ENCODE data around the gene KRT6B.

DNA sequence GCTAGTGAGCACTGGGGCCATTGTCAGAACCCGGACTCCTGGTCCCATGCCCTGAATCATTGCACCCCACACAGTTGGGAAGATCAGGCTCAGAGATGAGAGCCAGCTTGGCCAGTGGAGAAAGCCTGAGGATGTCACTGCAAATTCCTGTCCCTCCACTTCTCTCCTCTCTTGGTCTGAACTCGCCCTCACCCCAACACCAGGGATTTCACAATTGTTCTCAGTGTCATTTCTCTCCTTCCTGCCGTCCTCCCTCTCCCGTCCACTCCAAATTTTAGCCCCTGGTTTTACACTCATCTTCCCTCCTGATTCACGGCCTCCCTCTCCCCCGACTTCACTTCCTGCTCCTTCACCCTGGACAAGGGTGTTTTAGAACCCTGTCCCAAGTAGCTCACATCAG is 28.9 kb downstream of the KRT6B start:
- TF ChIP-seq, protein P1, sequence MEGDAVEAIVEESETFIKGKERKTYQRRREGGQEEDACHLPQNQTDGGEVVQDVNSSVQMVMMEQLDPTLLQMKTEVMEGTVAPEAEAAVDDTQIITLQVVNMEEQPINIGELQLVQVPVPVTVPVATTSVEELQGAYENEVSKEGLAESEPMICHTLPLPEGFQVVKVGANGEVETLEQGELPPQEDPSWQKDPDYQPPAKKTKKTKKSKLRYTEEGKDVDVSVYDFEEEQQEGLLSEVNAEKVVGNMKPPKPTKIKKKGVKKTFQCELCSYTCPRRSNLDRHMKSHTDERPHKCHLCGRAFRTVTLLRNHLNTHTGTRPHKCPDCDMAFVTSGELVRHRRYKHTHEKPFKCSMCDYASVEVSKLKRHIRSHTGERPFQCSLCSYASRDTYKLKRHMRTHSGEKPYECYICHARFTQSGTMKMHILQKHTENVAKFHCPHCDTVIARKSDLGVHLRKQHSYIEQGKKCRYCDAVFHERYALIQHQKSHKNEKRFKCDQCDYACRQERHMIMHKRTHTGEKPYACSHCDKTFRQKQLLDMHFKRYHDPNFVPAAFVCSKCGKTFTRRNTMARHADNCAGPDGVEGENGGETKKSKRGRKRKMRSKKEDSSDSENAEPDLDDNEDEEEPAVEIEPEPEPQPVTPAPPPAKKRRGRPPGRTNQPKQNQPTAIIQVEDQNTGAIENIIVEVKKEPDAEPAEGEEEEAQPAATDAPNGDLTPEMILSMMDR (IDR thresholded peaks at IDR 0.05), result no peak
- no peak for TF ChIP-seq EP300 (IDR thresholded peaks at IDR 0.05)

Measured in ovary (tissue), 3 donors.